WTC11 (cell line): Measurements from ENCODE around the gene ARHGAP45. TPM values are rescaled to one million over a fixed set of nuclear protein-coding genes. Genes with fewer than 3 reads are reported as not detected.

ENCODE experiments used
- ATAC-seq: fragments of 200-7000 bp; cut with Tn5 transposase; 2 replicates; pipeline ENCODE4 v1.10.0; 2021; ENCODE audit warnings: mild to moderate bottlenecking, moderate library complexity
- CTCF ChIA-PET: fragments of 300-600 bp; sonication (Branson Sonifier 250); formaldehyde crosslinking; loops from one replicate; lab custom pipeline; 2021; ENCODE audit warnings: antibody characterized with exemption; lab: Charles Lee
- POLR2A ChIA-PET: fragments of 350-600 bp; sonication (Branson Sonifier 250); formaldehyde crosslinking; loops from one replicate; lab custom pipeline; 2021; ENCODE audit warnings: antibody characterized with exemption; lab: Charles Lee
- DNase-seq: peaks from one replicate; pipeline ENCODE4 v3.0.0; 2021; ENCODE audit warnings: low spot score
- H3K27ac Mint-ChIP-seq: 2 replicates; pipeline ENCODE4 v1.8.0; 2021; ENCODE audit warnings: mixed read lengths
- H3K27me3 Mint-ChIP-seq: 2 replicates; pipeline ENCODE4 v1.8.0; 2021; ENCODE audit warnings: low read depth, mild to moderate bottlenecking, moderate library complexity, mixed read lengths
- H3K36me3 Mint-ChIP-seq: 2 replicates; pipeline ENCODE4 v1.8.0; 2021; ENCODE audit warnings: mixed read lengths
- H3K4me1 Mint-ChIP-seq: 2 replicates; pipeline ENCODE4 v1.8.0; 2022; ENCODE audit warnings: mixed read lengths
- H3K4me3 Mint-ChIP-seq: 2 replicates; pipeline ENCODE4 v1.8.0; 2021; ENCODE audit warnings: mild to moderate bottlenecking, moderate library complexity, mixed read lengths
- H3K9me3 Mint-ChIP-seq: 2 replicates; pipeline ENCODE4 v1.8.0; 2021; ENCODE audit warnings: mixed read lengths
- AR ChIP-seq: fragments of 250-450 bp; sonication (Bioruptor Pico); IDR thresholded peaks from 2 replicates; pipeline ENCODE4 v1.9.0; 2021; ENCODE audit warnings: mild to moderate bottlenecking
- ATF1 ChIP-seq: sonication (generic); formaldehyde crosslinking; IDR thresholded peaks from 2 replicates; pipeline ENCODE4 v1.8.1; 2023; ENCODE audit warnings: mild to moderate bottlenecking, moderate library complexity, missing genetic modification reagents
- GABPB1 ChIP-seq: sonication (generic); formaldehyde crosslinking; IDR thresholded peaks from 2 replicates; pipeline ENCODE4 v1.8.1; 2023; ENCODE audit warnings: mild to moderate bottlenecking, missing genetic modification reagents
- GTF2I ChIP-seq: fragments of 250-450 bp; sonication (Bioruptor Pico); conservative IDR thresholded peaks from 2 replicates; pipeline ENCODE4 v1.4.0; 2021; ENCODE audit warnings: mild to moderate bottlenecking
- HMGA2 ChIP-seq: fragments of 250-450 bp; sonication (Bioruptor Pico); IDR thresholded peaks from 2 replicates; pipeline ENCODE4 v1.4.0; 2021; ENCODE audit warnings: mild to moderate bottlenecking, moderate library complexity
- IRF2 ChIP-seq: sonication (generic); formaldehyde crosslinking; IDR thresholded peaks from 2 replicates; pipeline ENCODE4 v1.8.0; 2022; ENCODE audit warnings: low read depth, missing genetic modification reagents, borderline replicate concordance
- JAZF1 ChIP-seq: fragments of 250-450 bp; sonication (Bioruptor Pico); IDR thresholded peaks from 2 replicates; pipeline ENCODE4 v1.9.0; 2021; ENCODE audit warnings: moderate library complexity, mild to moderate bottlenecking, inconsistent platforms
- MYBL2 ChIP-seq: sonication (generic); formaldehyde crosslinking; IDR thresholded peaks from 2 replicates; pipeline ENCODE4 v1.8.1; 2023; ENCODE audit warnings: mild to moderate bottlenecking, moderate library complexity, missing genetic modification reagents
- NFYB ChIP-seq: sonication (generic); formaldehyde crosslinking; conservative IDR thresholded peaks from 2 replicates; pipeline ENCODE4 v1.8.0; 2022; ENCODE audit warnings: low read depth, missing genetic modification reagents
- PRRX2 ChIP-seq: fragments of 250-450 bp; sonication (Bioruptor Pico); IDR thresholded peaks from 2 replicates; pipeline ENCODE4 v1.8.0; 2021; ENCODE audit warnings: mild to moderate bottlenecking
- RELA ChIP-seq: sonication (generic); formaldehyde crosslinking; IDR thresholded peaks from 2 replicates; pipeline ENCODE4 v1.8.1; 2022; ENCODE audit warnings: missing genetic modification reagents, mild to moderate bottlenecking, borderline replicate concordance
- ZNF416 ChIP-seq: fragments of 250-450 bp; sonication (Bioruptor Pico); IDR thresholded peaks from 2 replicates; pipeline ENCODE4 v1.9.0; 2021; ENCODE audit warnings: mild to moderate bottlenecking, inconsistent platforms
- ZNF423 ChIP-seq: fragments of 250-450 bp; sonication (Bioruptor Pico); IDR thresholded peaks from 2 replicates; pipeline ENCODE4 v2.1.2; 2022; ENCODE audit warnings: mild to moderate bottlenecking, moderate library complexity
- total RNA-seq: library from RNA; stranded (reverse); gene quantifications from 3 replicates; pipeline ENCODE4 v1.2.3, GENCODE V29; 2021
- TF ChIP-seq, protein P1 (sequence below): sonication (generic); formaldehyde crosslinking; IDR thresholded peaks from 2 replicates; pipeline ENCODE4 v1.8.1; 2023; ENCODE audit warnings: mild to moderate bottlenecking, moderate library complexity, missing genetic modification reagents
- TF ChIP-seq, protein P2 (sequence below): fragments of 250-450 bp; sonication (Bioruptor Pico); IDR thresholded peaks from 2 replicates; pipeline ENCODE4 v1.9.0; 2021; ENCODE audit warnings: moderate library complexity, mild to moderate bottlenecking, inconsistent platforms, borderline replicate concordance
- TF ChIP-seq, protein P3 (sequence below): sonication (generic); formaldehyde crosslinking; IDR thresholded peaks from 2 replicates; pipeline ENCODE4 v1.8.1; 2022; ENCODE audit warnings: mild to moderate bottlenecking, moderate library complexity, missing genetic modification reagents
- TF ChIP-seq, protein P4 (sequence below): sonication (generic); formaldehyde crosslinking; IDR thresholded peaks from 2 replicates; pipeline ENCODE4 v1.8.1; 2023; ENCODE audit warnings: mild to moderate bottlenecking, missing genetic modification reagents, borderline replicate concordance
- TF ChIP-seq, protein P5 (sequence below): sonication (generic); formaldehyde crosslinking; IDR thresholded peaks from 2 replicates; pipeline ENCODE4 v1.8.0; 2023; ENCODE audit warnings: missing genetic modification reagents, mild to moderate bottlenecking, borderline replicate concordance

ARHGAP45 gene
- total RNA-seq, 1 experiment from 2014 or later: 40.9 TPM

DNA sequence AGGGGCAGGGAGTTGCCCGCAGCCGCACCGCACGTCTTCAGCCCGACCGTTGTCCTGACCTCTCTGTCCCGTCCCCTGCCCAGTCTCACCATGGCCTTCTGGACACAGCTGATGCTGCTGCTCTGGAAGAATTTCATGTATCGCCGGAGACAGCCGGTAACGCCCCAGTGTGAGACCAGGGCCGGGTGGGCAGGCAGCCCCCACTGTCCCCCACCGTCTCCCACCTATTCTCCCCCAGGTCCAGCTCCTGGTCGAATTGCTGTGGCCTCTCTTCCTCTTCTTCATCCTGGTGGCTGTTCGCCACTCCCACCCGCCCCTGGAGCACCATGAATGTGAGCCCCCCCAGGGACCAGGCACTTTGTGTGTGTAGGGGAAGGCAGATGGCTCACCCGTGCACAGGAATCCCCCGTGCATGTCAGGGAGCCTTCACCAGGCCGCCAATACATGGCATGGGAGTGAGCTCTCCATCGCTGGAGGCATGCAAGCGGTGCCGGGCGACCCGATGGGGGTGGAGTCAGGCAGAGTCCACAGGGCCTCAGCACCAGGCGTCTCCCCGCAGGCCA, 25.6 kb upstream of the ARHGAP45 start:
- CTCF ChIA-PET: interaction anchor here (0.6 to 3.4 kb wide), 6 partner anchors 9 to 185 kb away, joined by 3 to 29 read pairs (median 8); partner anchors contain the start of gene ARHGAP45
- H3K27ac Mint-ChIP-seq: no peak overlapping the region
- H3K4me3 Mint-ChIP-seq: peak overlapping the region; percentile 84

More for the DNA sequence above, 25.6 kb upstream of the ARHGAP45 start:
- no peaks in the 10 kb centered on the region for H3K27me3 Mint-ChIP-seq
- peaks cover 19% of the 10 kb centered on the region for H3K36me3 Mint-ChIP-seq
- POLR2A ChIA-PET: interaction anchor here (0.6 to 3.2 kb wide), 6 partner anchors 14 to 403 kb away, joined by 3 to 70 read pairs (median 4); partner anchors contain the start of genes ARHGAP45 and CNN2
- H3K4me1 Mint-ChIP-seq: peaks cover 12% of the 10 kb centered on the region
- DNase-seq: no peak
- no peak for TF ChIP-seq ZNF416 (CRISPR knock-in tag)
- TF ChIP-seq GTF2I (CRISPR knock-in tag): peak; percentile 93
- no peak for TF ChIP-seq MYBL2
- TF ChIP-seq, protein P1, sequence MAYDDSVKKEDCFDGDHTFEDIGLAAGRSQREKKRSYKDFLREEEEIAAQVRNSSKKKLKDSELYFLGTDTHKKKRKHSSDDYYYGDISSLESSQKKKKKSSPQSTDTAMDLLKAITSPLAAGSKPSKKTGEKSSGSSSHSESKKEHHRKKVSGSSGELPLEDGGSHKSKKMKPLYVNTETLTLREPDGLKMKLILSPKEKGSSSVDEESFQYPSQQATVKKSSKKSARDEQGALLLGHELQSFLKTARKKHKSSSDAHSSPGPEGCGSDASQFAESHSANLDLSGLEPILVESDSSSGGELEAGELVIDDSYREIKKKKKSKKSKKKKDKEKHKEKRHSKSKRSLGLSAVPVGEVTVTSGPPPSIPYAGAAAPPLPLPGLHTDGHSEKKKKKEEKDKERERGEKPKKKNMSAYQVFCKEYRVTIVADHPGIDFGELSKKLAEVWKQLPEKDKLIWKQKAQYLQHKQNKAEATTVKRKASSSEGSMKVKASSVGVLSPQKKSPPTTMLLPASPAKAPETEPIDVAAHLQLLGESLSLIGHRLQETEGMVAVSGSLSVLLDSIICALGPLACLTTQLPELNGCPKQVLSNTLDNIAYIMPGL (CRISPR knock-in tag): 0 out of 2 replicates have a peak, but pooled peaks have one; percentile 3
- no peak for TF ChIP-seq AR (CRISPR knock-in tag)
- TF ChIP-seq NFYB (CRISPR knock-in tag): no peak
- no peak for TF ChIP-seq HMGA2
- no peak for TF ChIP-seq IRF2 (CRISPR knock-in tag)
- TF ChIP-seq, protein P2, sequence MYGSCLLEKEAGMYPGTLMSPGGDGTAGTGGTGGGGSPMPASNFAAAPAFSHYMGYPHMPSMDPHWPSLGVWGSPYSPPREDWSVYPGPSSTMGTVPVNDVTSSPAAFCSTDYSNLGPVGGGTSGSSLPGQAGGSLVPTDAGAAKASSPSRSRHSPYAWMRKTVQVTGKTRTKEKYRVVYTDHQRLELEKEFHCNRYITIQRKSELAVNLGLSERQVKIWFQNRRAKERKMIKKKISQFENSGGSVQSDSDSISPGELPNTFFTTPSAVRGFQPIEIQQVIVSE (CRISPR knock-in tag): no peak
- TF ChIP-seq, protein P3, sequence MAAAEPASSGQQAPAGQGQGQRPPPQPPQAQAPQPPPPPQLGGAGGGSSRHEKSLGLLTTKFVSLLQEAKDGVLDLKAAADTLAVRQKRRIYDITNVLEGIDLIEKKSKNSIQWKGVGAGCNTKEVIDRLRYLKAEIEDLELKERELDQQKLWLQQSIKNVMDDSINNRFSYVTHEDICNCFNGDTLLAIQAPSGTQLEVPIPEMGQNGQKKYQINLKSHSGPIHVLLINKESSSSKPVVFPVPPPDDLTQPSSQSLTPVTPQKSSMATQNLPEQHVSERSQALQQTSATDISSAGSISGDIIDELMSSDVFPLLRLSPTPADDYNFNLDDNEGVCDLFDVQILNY (CRISPR knock-in tag): no peak
- TF ChIP-seq, protein P4, sequence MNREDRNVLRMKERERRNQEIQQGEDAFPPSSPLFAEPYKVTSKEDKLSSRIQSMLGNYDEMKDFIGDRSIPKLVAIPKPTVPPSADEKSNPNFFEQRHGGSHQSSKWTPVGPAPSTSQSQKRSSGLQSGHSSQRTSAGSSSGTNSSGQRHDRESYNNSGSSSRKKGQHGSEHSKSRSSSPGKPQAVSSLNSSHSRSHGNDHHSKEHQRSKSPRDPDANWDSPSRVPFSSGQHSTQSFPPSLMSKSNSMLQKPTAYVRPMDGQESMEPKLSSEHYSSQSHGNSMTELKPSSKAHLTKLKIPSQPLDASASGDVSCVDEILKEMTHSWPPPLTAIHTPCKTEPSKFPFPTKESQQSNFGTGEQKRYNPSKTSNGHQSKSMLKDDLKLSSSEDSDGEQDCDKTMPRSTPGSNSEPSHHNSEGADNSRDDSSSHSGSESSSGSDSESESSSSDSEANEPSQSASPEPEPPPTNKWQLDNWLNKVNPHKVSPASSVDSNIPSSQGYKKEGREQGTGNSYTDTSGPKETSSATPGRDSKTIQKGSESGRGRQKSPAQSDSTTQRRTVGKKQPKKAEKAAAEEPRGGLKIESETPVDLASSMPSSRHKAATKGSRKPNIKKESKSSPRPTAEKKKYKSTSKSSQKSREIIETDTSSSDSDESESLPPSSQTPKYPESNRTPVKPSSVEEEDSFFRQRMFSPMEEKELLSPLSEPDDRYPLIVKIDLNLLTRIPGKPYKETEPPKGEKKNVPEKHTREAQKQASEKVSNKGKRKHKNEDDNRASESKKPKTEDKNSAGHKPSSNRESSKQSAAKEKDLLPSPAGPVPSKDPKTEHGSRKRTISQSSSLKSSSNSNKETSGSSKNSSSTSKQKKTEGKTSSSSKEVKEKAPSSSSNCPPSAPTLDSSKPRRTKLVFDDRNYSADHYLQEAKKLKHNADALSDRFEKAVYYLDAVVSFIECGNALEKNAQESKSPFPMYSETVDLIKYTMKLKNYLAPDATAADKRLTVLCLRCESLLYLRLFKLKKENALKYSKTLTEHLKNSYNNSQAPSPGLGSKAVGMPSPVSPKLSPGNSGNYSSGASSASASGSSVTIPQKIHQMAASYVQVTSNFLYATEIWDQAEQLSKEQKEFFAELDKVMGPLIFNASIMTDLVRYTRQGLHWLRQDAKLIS (CRISPR knock-in tag): no peak
- TF ChIP-seq RELA (CRISPR knock-in tag): no peak
- no peak for TF ChIP-seq ZNF423 (CRISPR knock-in tag)
- no peak for TF ChIP-seq ATF1 (CRISPR knock-in tag)
- TF ChIP-seq PRRX2: no peak
- no peak for TF ChIP-seq GABPB1
- no peak for TF ChIP-seq JAZF1 (CRISPR knock-in tag)
- TF ChIP-seq, protein P5, sequence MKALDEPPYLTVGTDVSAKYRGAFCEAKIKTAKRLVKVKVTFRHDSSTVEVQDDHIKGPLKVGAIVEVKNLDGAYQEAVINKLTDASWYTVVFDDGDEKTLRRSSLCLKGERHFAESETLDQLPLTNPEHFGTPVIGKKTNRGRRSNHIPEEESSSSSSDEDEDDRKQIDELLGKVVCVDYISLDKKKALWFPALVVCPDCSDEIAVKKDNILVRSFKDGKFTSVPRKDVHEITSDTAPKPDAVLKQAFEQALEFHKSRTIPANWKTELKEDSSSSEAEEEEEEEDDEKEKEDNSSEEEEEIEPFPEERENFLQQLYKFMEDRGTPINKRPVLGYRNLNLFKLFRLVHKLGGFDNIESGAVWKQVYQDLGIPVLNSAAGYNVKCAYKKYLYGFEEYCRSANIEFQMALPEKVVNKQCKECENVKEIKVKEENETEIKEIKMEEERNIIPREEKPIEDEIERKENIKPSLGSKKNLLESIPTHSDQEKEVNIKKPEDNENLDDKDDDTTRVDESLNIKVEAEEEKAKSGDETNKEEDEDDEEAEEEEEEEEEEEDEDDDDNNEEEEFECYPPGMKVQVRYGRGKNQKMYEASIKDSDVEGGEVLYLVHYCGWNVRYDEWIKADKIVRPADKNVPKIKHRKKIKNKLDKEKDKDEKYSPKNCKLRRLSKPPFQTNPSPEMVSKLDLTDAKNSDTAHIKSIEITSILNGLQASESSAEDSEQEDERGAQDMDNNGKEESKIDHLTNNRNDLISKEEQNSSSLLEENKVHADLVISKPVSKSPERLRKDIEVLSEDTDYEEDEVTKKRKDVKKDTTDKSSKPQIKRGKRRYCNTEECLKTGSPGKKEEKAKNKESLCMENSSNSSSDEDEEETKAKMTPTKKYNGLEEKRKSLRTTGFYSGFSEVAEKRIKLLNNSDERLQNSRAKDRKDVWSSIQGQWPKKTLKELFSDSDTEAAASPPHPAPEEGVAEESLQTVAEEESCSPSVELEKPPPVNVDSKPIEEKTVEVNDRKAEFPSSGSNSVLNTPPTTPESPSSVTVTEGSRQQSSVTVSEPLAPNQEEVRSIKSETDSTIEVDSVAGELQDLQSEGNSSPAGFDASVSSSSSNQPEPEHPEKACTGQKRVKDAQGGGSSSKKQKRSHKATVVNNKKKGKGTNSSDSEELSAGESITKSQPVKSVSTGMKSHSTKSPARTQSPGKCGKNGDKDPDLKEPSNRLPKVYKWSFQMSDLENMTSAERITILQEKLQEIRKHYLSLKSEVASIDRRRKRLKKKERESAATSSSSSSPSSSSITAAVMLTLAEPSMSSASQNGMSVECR: no peak
- TF ChIP-seq, all 79 proteins: peak for 2
- H3K9me3 Mint-ChIP-seq: no peaks in the 10 kb centered on the region
- ATAC-seq: no peak
